Activated naive CD4-positive, alpha-beta T cell treated with Interleukin-2 at 50 U/mL for 16 hours (primary cell): ENCODE data around the gene ERGIC1.
"Not testable (repeated sequence)": the region's sequence is repeated elsewhere in the genome, so short reads cannot be mapped to it uniquely, and the experiment has no call there.

Experiments
- DNase-seq: peaks from one replicate; pipeline ENCODE4 v3.0.0-alpha.2; 2020

ERGIC1 gene

DNA sequence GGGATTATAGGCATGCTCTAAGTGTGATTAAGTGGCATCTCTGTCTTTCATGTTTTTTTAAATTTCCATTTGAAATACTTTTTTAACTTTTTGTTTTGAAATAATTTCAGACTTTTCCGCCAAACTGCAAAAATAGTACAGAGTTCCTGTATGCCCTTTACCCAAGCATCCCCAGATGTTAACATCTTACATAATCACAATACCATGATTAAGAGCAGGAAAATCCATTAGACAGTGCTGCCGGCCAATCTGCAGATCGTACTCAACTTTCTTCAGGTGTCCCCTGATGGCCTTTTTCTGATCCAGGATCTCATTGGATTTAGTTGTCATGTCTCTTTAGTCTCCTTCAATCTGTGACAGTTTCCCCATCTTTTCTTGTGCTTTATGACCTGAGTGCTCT is 49.0 kb downstream of the ERGIC1 start:
- DNase-seq: no peak

GRCh38 chr5:172885597-172886340 is 51.7 kb downstream of the ERGIC1 start:
- DNase-seq: no peak

- no peak for DNase-seq
Observed at GRCh38 chr5:172886476-172886875, 52.4 kb downstream of the ERGIC1 start.

DNA sequence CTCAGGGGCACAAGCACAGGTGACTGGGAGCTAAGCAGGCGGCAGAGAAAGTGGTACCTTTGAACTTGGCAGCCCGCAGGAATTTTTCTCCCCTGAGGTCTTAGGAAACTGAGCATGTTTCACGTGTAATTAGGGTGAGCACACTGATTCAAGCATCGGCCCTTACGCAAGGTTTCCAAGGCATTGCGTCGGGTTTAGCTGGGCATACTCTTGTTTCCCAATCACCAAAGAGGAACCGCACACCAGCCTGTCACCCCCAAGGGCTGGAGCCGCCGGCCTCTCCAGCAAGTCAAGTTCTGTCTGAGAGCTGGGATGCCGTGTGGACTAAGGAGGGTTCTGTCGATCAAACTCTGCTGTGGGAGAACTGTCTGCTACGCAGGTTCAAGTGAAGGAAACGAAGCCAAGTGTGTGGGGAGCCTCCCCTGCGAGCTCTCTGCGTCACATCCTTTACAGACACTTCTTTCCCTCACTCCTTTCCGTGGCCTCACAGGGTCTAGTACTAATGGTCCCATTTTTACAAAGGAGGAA is 53.0 kb downstream of the ERGIC1 start:
- no peak for DNase-seq

DNA sequence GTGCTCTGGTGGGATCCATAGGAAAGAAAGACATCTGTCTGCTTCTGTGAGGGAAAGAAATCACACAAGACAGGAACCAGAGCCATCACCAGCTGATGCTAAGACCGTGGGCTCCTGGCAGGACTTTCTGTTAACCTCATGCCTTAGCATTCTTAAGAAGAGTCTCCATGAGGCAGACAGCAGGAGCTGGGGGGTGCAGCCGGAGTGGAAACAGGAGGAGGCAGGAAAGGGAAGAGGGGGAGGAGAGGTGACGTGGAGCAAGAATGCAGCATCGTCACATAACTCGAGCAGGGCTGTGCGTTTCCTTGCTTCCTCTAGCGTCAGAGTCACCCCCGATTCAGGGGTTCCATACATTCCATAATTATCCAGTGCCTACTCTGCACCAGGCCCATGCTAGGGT is 53.6 kb downstream of the ERGIC1 start:
- no peak for DNase-seq

DNA sequence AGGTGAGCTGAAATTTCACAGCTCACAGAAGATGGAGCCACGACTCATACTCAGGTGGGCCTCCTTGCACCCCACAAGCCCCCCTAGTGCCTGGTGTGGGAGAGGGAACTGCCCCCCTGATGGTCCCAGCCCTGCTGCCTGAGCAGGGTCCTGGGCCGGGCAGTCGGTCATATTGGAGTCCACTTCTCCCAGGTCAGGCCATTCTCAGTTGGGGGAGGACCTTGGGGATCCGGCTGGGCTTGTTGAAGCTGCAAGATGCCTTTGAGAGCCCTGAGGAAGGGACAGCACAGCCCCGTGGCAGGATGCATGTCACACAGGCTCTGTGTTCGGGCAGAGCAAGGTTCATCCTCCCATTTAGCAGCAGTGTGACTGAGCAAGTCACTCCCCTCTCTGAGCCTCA is 56.6 kb downstream of the ERGIC1 start:
- DNase-seq: no peak

DNA sequence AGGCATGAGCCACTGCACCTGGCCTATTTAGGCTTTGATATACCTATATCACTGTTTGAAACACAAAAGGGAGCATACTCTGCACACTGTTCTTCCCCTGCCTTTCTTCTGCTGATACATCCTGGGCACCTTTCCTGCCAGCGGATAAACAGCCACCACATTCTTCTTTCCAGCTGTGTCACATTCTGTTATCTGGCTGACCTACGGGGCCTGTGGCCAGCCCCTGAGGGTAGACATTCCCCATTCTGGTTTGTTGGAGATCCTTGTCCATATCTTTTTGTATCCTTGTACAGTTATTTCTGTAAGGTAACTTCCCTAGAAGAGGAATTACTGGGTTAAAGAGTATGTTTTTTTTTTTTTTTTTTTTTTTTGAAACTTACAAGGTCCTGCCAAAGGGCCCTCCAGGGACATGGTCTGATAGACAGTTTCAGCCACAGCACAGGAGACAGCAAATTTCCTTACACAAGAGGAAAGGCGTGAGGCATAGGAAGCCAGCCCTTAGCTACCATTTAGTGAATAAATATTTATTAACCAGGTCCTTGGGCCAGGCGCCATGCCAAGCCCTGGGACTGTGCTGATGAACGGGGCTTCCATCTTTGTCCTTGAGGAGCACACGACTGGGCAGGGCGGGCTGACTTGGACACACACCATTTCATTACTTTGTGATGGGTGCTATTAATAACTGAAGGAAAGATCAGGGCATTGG is 57.8 kb downstream of the ERGIC1 start:
- no peak for DNase-seq

DNA sequence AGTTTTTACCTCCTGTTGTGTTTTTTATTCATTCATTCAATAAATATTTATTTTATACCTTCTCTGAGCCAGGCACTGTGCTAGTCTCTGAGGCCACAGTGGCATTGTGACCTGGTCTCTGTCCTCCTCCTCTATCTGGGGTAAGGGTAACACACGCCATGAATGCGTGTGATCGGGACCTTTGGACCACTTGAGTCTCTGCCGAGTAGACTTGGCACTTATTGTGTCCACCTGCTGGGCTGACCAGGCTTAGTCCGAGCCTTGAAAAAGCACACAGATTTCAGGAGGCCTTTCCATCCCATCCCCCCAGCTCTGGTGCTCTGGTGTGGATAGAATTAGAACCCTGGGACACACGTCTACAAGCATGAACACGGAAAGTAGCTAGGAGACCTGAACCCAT is 58.7 kb downstream of the ERGIC1 start:
- DNase-seq: no peak

DNA sequence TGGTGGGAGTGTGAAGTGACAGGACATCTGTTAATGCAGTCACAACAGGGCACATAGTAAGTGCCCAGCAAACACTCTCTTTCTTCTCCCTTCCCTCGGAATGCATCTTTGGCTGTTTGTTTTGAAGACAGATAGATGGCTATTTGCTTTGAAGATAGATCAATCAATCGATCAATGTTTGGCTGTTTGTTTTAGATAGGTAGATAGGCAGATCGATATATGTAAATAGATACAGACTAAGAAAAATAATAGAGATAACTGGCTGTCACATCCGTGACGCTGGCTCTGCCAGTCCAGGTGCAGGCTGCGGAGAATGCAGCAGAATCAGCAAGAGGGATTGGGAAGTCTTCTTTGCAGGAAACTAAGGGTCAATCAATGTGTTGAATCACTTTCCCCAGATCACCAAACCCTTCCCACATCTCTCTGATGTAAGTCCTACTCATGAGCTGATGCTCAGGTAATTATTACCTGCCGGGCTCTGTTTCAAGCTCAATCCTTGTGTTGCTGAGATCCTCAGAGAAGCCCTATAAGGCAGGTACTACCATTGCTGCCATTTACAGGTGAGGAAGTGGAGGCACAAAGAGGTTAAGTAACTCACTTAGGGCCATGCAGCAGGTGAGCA is 60.8 kb downstream of the ERGIC1 start:
- DNase-seq: no peak

GRCh38 chr5:172895549-172895948 is 61.5 kb downstream of the ERGIC1 start:
- DNase-seq: no peak

DNA sequence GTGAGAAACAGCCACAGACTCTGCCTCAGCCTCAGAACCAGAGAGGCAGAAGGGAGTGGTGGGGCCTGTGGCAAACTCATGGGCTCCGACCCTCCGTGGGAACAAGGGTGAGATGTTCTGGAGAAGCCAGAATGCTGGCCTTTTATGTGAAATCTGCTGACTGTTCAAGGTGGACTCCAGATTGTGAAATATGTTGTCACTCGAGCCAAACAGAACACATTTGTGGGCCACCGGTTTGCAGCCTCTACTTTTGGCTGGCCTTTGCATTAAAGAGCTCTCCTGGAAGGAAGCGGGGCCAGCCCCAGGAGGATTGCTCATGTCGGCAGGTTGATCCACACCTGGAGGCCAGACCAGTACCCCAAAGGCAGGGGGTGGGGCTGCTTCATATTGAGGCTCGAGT is 62.4 kb downstream of the ERGIC1 start:
- no peak for DNase-seq

- DNase-seq: not testable (repeated sequence)
Observed at GRCh38 chr5:172897067-172897466, 63.0 kb downstream of the ERGIC1 start.

DNA sequence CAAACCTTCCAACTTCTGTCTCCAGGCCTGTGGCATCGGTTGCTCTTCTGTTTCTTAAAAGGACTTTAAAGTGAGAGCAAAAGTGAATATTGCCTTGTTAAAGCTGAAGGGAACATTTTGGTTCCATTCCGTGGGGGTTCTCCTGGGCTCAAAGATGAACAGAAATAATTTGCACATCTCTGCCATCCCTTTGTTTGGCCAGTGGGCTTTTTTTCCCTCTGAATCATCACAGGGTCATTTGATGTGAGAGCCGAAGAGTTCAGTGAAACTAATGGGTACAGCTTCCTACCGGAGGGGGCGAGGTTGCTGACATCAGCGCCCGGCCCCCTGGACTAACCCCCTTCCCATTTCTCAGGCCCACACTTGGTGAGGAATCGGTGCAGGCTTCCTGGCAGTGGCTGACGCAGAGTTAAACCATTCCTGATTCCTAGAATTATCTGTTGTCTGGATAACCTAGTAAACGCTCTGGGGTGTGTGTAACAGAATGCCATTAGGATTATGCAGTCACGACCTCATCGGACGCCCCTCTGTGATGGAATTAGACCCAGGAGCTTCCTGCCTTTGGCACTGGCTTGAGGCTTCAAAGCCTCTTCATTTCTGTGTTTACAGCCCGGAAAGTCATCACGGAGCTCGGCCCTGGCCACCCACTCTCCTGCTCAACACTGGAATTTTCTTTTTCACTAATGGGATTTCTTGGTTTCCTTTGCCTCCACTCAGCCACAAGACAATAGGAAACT is 63.6 kb downstream of the ERGIC1 start:
- DNase-seq: no peak

GRCh38 chr5:172898218-172898842 is 64.3 kb downstream of the ERGIC1 start:
- no peak for DNase-seq

GRCh38 chr5:172898843-172899369 is 64.9 kb downstream of the ERGIC1 start:
- DNase-seq: no peak

GRCh38 chr5:172899436-172899835 is 65.4 kb downstream of the ERGIC1 start:
- no peak for DNase-seq

- no peak for DNase-seq
Observed at GRCh38 chr5:172901012-172901780, 67.1 kb downstream of the ERGIC1 start.

DNA sequence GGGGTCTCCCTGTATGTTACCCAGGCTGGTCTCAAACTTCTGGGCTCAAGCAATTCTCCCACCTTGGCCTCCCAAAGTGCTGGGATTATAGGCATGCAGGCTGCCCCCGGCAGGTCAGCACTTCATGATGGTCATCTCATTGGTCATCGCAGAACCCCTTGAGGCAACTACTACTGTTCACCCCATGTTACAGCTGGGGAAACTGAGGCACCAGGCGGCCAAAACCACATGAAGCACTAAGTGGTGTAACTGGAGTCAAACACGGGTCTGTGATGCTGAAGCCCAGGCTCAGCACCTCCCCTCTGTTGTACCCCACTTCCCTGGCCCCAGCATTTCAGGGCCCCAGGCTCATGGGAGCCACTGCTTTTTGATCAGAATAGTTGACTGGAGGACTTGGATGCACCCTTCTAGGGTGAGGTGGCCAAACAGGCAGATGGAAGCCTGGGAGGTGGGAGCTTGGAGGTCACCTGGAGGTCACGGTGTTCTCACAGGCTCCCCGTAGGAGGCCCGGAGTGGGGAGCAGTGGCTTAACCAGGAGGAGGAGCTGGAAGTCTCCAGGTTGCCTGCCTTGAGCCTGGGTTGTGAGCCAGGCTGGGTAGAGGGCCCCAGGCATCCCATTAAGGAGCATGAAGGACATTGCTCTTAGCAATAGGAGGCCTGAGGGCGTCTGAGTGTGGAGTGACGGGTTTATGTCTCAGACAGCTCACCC is 67.9 kb downstream of the ERGIC1 start:
- no peak for DNase-seq

- no peak for DNase-seq
Observed at GRCh38 chr5:172902497-172903472, 68.7 kb downstream of the ERGIC1 start.

GRCh38 chr5:172903790-172904189 is 69.7 kb downstream of the ERGIC1 start:
- DNase-seq: no peak
